ENCODE data around the gene UNC119. TPM values are rescaled to one million over a fixed set of nuclear protein-coding genes. Genes with fewer than 3 reads are reported as not detected.

The UNC119 gene
- total and polyA plus RNA-seq, 2 experiments from 2014 or later, result 39.0 to 78.4 TPM

GRCh38 chr17:28584434-28584833 is 32.0 kb upstream of the UNC119 start (continued):
- TF ChIP-seq ZNF462 (CRISPR knock-in tag; IDR thresholded peaks at IDR 0.05) (no peak), EZH2 (IDR thresholded peaks at IDR 0.05; ENCODE audit: low read depth, unreplicated experiment) (no peak), JUNB (IDR thresholded peaks at IDR 0.05; ENCODE audit: unreplicated experiment) (no peak)

- no peak overlapping the region for H3K4me2 ChIP-seq
- H3K79me2 ChIP-seq (replicated peaks; ENCODE audit: insufficient read depth), result no peaks in the 10 kb centered on the region
- ATAC-seq (no peak), DNase-seq (ENCODE audit: low spot score) (no peak)
- peaks cover 4% of the 10 kb centered on the region for H3K27me3 Mint-ChIP-seq (ENCODE audit: insufficient read depth, low read depth, poor library complexity)
- peaks cover 82% of the 10 kb centered on the region for H3K36me3 ChIP-seq (ENCODE audit: insufficient read depth)
- peaks cover 14% of the 10 kb centered on the region; the same call in 1 of the 2 replicates for H4K20me1 ChIP-seq (replicated peaks; ENCODE audit: insufficient read depth)
- no peak overlapping the region for H2AFZ ChIP-seq
- H3K36me3 Mint-ChIP-seq (ENCODE audit: low read depth), result peaks cover 33% of the 10 kb centered on the region
- peaks cover 10% of the 10 kb centered on the region for H3F3A ChIP-seq (replicated peaks; ENCODE audit: low read depth)
- H3K9me2 ChIP-seq (ENCODE audit: insufficient read depth), result no peaks in the 10 kb centered on the region
- no peak overlapping the region for H3K27ac Mint-ChIP-seq
- no peaks in the 10 kb centered on the region for H3K27me3 ChIP-seq (ENCODE audit: insufficient read depth)
- peaks cover 2% of the 10 kb centered on the region; the same call in 1 of the 2 replicates for H3K4me1 ChIP-seq (ENCODE audit: insufficient read depth)
- H3K4me3 Mint-ChIP-seq, result no peak overlapping the region
- H3K27ac ChIP-seq (ENCODE audit: low read depth), result no peak overlapping the region
- no peak overlapping the region for H3K4me3 ChIP-seq
- H3K9me3 Mint-ChIP-seq, result no peaks in the 10 kb centered on the region
- peaks cover 1% of the 10 kb centered on the region for H3K4me1 Mint-ChIP-seq
- TF ChIP-seq ZNF331 (CRISPR knock-in tag; IDR thresholded peaks at IDR 0.05; ENCODE audit: low read depth) (no peak), ZNF114 (CRISPR knock-in tag; IDR thresholded peaks at IDR 0.05) (no peak), JUNB (IDR thresholded peaks at IDR 0.05; ENCODE audit: unreplicated experiment) (no peak), ETS1 (IDR thresholded peaks at IDR 0.05) (no peak), CTCF (conservative IDR thresholded peaks at IDR 0.05; ENCODE audit: low read depth in 2 of 2) (no peak)
These were observed 30.1 kb upstream of the UNC119 start for GRCh38 chr17:28582513-28582912.

All from GM23338 (cell line).